NCI-H2196 (cell line): Measurements from ENCODE around the gene LMAN2.
"Not testable (repeated sequence)": the region's sequence is repeated elsewhere in the genome, so short reads cannot be mapped to it uniquely, and the experiment has no call there.

Experiments used
- DNase-seq: peaks from one replicate; lab custom pipeline; 2025; ENCODE audit not compliant: unreplicated experiment; lab: John Stamatoyannopoulos, UW

The LMAN2 gene

DNA sequence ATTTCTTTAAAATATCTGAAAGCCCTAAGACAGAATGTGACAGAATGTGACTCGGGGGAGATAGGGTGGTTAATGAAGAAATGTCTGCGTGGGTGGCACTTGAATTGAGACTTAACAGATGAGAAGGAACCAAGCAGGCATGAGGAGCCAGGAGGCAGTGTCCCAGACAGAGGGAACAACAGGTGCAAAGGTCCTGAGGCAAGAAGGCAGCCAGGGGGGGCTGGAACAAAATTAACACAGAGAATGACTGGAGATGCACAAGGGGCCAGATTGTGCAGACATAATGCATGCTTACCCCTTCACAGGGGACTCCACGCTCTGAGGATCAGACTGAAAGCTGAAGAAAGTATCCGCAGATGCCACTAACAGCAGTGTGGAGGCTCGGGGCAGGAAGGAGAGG, 1.7 kb downstream of the LMAN2 start:
- DNase-seq = no peak

DNA sequence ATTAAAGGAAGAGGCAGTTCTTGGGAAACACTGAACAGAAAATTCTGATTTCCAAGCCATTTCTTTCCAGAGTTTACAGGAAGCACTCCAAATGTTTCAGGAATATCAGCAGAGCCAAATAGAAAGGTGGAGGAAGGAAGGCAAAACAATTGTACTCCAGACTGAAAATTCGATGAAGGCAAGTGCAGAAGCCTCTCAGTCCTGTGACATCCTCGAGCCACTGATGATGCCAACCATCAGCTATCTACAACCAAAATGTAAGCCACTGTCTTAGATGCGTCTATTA, 2.2 kb downstream of the LMAN2 start:
- no peak for DNase-seq

DNA sequence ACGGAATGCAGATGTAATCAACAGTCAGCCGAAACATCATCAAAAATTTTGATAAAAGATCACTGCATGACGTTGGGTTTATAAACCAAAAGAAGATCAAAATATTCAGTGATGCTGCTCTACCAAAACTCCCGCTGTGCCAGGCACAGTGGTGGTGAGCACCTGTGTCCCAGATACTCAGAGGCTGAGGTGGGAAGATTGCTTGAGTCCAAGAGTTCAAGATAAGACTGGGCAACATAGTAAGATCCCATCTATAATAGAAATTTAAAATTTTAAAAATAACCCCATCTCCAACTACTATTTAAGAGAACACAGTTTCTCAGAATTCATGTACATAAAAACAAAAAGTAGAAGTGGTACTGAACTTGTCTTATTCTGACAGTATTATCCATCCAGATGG, 3.8 kb downstream of the LMAN2 start:
- DNase-seq = no peak

DNA sequence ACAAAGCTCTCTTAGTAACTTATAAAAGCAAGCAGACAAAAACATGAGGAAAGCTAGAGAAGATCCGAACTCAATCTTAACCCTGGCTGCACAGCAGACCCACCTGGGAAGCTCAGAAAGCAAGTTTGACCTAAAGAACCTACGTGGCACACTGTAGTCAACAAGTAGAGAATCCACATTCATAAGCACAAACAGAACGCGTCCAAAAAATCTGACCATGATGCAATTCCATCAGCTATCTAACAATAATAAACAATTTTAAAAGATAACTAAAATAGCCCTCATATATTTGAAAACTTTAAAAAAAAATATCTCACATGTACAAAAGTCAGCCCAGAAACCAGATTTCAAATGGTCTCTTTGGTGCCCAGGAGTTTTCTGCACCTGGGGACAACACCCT, 4.6 kb downstream of the LMAN2 start:
- DNase-seq = no peak

DNA sequence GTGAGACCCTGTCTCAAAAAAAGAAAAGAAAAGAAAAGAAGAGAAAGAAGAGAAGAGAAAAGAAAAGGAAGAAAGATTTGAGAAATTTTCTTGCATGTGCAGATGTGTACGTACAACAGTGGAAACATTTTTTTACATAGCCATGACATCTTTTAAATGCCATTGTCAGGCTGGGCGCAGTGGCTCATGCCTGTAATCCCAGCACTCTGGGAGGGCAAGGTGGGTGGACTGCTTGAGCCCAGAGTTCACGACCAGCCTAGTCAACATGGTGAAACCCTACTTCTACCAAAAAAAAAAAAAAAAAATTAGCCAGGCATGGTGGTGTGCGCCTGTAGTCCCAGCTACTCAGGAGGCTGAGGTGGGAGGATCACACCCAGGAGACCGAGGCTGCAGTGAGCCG, 6.6 kb downstream of the LMAN2 start:
- no peak for DNase-seq

DNA sequence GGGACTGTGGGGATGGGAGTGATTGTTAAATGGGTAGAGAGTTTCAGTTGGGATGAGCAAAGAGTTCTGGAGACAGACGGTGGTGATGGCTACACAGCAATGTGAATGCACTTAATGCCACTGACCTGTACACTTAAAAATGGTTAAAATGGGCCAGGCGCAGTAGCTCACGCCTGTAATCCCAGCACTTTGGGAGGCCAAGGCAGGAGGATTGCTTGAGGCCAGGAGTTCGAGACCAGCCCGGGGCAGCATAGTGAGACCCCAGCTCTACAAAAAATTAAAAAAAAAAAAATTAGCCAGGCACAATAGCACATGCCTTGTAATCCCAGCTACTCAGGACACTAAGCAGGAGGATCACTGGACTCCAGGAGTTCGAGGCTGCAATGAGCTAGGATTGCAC, 7.7 kb downstream of the LMAN2 start:
- DNase-seq = no peak

DNA sequence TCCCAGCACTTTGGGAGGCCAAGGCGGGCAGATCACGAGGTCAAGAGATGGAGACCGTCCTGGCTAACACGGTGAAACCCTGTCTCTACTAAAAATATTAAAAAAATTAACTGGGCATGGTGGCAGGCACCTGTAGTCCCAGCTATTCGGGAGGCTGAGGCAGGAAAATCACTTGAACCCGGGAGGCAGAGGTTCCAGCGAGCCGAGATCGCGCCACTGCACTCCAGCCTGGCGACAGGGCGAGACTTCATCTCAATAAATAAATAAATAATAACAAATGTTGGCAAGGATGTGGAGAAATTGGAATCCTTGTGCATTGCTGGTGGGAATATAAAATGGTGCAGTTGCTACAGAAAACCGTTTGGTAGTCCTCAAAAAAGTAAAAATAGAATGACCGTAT, 8.5 kb downstream of the LMAN2 start:
- not testable (repeated sequence) for DNase-seq

DNA sequence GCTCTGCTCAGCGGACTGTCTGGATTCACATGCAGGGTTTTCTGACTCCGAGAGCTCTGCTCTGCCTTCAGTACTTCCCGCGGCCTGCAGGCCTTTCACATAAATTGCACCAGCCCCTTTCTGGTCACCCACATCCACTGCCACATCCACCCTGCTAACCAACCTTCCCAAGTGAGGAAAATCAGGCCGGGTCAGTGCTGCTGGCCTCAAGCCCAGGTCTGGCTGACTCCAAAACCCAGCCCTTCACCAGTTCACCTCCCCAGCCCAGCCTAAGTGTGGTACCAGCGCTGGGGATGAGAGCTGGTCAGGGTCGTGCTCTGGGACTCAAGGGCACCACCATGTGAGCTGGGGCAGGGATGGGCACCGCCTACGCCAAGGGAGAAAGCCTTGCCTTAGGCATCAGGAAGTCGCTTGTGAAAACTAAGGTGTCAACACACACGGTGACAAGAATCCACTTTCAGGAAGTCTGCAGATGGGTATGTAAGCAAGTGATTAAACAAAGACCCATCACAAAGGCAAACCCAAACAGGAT, 12.3 kb downstream of the LMAN2 start:
- DNase-seq = peak; percentile 30

DNA sequence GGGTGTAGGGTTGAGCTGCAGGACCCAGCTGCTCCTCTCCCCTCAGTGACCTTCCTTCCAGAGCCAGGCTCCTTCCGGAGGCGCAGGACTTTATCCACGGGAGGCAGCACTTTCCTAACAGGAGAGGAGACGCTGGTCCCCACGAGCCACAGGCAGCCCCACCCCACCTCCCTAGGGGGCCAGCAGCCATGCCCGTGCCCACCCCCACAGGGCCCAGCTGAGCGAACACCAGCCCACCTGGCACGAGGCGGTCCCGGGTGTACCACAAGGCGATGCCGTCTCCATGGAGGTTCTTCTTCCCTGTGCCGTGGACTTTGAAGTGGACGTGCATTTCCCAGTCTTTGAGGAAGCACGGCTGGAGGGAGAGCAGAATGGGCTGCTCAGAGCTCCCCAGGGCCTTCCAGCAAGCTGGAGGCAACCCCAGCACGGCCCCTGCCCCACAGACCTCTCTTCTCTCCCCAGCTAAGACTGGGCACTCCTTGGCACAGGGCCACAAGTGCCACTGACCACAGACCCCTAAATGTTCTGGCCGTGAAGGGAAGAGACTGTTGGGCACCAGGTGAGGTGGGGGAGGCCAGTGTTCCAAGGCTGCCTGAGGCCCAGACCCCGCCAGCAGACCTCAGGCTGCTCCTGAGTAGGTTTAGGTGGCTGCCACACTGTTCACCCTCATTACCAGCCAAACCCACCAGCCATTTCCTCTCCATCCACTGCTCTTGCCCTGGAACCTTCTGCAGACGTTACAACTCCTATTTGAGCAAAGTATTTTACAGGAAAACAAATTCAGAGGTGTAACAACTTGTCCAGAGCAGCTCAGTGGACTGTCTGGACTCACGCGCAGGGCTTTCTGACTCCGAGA, 13.0 kb downstream of the LMAN2 start:
- no peak for DNase-seq

DNA sequence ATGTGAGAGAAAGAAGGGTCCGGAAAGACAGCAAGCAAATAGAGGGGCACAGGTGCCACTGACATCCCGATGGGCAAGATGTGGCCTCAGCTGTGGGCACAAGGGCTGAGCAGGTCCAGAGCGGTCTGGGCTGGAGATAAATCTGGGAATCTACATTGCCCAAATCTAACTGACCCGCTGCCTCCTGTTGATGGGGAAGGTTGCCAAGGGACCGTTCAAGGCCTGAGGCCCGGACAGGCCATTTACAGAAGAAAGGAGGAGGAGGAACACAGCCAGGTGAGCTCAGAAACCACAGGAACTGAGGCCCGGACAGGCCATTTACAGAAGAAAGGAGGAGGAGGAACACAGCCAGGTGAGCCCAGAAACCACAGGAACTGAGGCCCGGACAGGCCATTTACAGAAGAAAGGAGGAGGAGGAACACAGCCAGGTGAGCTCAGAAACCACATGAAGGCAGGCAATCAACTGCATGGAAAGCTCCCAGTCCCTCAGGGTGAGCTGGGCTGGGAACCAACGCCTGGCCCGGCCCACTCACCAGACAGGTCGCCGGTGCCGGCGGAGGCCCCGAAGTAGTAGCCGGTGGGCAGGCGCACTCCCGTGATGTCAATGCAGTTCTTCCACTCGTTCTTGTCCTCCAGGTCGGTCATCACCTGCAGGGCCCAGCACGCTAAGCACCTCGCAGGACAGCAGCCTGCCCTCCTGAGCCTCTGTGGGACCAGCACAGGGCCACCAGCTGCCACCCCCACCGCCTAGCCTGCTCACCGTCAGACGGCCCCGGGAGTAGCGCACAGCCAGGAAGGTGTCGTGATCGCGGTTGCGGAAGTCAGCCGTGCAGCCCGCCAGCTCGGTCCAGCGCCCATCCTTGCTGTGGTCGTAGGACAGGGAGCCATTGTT, 14.6 kb downstream of the LMAN2 start:
- no peak for DNase-seq

DNA sequence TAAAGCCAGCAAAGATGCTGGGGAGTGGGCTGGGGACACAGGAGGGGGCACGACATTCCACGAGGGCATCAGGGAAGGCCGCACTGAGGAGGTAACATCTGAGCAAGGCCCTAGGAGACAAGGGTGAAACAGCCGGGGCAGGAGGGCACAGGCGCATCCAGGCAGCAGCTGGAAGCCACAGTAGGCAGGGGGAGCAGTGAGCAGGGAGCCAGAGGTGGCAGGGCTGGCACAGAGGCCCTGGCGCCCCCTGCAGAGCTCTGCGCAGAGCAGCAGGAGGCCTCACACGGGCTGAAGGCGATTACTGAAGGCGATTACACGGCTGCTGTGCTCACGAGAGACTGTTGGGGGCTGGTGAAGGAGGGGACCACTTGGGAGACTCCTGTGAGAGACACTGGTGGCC, 15.4 kb downstream of the LMAN2 start:
- DNase-seq = peak; percentile 34

DNA sequence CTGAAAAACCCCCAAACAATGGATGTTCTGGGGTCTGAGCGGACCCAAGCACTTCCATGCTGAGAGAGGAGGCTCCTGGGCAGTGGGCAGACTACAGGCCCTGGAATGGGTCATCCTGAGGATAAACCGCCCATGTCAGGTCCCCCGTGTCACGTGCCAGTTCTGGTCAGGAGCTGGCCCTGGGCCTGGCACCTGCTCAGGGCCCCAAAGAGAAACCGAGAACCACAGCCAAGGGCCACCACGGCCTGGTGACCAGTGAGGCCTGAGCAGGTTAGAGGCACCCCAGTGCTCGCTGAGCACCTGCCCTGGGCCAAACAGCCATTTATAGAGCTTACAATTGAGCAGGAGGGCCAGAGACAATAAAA, 15.8 kb downstream of the LMAN2 start:
- no peak for DNase-seq

DNA sequence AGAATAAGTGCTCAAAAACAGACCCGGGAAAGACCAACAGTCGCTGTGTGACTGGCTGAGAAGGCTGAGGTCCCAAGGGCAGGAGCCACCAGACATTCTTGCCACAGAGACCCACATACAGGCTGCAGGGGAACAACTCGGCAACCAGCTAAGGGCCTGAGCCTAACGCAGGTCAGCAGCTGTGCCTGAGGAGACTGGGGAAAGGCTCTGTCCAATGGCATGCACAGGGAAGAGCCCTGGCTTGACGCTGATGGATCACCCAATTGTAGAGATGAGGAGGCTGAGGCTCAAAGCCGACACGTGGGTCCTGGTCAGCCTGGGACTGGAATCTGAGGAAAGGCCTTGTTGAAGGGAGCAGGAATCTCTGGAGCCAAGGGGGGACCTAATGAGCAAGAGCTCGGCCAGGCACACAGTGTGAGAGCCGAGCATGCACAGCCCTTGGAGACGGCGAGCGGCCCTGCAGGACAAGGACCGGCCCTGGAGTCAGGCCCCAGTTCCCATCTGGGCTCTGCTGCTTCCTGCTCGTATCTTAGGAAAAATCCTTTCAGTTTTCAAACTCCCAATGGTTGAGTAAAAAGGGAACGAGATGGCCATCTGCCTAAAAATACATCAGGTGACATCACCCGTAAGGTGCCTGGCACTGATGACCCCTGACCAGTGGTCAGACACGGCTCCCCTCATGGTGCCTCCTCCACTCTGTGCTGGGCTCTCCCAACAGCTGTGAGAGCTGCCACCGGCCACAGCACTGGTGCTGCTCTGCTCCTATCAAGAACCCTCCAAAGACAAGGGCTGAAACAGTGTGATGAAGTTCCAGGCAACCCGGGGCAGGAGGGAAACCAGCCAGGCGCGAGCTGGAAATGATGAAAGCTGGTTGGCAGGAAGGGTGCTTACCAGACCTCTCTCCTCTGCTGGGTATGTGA, 16.4 kb downstream of the LMAN2 start:
- DNase-seq = no peak

DNA sequence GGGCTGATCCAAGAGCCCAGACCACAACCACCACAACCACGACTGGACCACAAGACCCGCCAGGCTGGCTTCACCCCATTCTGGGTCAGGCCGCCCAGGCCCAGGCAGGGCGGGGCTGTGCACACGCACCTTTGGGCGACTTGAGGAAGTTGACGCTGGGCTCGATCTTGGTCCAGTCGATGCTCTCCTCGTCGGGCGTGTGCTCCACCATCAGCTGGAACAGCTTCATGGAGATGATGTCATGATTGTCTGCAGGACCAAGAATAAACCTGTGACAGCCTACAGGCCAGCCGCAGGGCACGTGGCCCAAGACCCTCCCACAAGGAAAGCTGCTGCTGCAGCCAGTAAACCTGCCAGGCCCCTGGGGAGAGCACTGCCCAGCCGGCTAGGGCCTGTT, 17.3 kb downstream of the LMAN2 start:
- no peak for DNase-seq

DNA sequence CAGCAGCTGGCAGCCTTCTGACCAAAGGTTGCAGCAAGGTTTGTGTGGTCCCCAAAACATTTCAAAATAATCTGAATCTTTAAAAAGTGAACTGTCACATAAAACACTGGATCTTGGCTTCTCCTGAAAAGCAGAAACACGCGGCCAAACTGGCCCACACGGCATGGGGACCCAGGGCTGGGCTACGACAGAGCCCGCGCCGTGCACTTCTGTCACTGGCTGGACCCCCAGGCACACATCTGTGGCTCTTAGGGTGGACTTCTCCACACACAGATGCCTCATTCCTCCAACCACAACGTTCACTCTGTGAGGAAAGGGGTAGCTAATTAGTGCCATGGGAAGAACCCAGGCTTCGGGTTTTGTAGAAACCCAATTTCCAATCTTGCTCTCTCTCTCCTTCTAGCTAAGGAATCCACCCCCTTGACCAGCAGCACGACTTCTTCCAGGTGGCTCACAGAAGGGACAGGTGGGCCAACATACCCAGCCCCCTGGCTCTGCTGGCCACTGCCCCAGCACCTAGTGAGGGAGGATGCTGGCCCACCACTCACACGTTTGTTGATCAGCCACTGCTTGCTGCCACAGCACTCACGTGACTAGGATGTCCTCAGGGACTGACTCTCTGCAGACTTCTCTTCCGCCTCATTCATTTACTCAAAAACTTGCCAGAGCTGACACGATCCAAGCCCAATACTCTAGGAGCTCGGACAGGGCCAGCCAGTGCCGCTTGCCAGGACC, 17.9 kb downstream of the LMAN2 start:
- DNase-seq = no peak

DNA sequence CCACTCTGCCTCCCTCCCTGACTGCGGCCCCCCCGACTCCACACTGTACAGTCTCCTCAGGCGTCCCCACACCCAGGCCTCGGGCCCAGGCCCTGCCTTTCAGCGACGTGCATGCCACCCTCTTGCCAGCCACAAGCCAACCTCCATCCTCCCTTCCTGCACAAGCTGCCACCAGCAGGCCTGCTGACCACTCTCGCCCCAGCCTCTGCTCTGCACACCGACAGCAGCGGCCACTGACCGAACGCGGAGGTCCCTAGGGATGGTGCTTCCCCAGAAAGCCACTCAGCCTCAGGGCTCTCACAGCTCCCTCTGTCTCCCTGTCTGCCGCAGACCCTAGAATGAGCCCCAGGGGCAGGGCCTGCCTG, 18.6 kb downstream of the LMAN2 start:
- no peak for DNase-seq

DNA sequence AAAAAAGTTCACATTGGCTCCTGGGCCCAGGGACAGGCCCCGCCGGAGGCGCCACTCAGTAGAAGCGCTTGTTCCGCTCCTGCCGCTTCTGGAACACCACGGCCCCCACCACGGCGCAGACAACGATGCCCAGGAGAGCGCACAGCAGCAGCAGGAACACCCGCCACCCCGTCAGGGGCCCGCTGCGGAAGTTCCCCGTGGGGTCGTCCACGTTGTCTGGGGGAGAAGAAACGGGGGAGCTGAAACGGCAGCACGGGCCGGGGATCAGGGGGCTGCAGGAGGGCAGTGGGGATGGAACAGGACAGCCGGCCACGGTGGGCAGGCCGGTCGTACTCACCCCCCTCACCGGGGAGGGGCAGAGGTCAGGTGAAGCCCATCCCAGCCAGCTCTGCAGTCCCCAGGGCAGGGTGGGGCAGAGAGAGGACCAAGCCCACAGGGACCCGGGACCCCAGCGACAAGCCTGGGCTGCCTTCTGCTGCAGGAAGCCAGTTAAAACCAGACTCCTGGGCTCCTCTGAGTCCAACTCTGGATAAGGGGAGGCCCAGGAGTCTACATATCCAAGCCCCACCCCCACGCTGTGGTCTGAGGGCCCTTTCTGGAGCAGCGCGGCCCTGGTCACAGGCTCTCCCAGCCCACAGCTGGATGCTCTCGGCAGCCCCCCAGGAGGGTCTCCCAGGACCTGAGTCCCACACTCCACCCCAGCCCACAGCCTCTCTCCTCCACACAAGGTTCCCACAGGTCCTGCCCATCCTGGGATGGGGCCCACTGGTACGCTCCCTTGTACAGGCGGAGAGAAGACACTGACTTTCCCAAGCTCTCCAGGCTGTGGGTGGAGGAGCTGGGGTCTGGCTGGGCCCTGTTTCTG, 19.2 kb downstream of the LMAN2 start:
- no peak for DNase-seq

DNA sequence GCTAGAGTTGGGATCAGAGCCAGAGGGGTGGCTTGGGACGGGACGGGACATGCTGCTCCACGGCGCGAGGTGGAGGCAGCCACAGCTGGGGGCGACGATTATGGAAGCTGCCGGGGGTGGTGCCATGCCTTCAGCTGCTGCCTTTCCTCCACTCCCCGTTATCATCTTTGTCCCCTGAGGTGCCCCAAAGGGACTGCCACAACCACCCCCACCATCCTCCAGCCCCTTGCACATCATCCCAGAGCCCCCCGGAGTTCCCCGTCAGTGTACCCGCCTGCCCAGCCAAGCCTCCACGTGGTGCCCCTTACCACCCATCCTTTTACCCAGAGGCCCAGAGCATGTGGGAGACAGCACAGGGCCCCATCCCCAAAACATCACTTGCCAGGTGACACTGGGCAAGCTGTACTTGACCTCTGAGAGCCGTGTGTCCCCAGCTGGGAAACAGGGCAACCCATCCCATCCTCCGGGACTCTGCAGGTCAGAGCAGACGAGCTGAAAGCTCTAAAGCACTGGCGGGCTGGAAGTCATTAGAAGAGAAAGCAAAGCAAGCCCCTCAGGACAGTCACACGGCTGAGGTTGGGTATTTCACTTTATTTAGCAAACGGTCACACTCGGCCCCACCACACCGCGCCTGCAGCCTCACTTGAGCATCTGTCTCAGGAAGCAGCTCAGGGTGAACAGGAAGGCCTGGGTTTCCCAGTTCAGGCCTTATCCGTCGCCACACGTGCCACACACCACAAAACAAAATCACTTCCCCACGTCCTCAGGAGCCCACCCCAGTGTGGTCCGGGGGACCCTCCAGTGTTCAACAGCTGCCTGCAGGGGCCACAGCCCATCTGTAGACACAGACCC, 20.3 kb downstream of the LMAN2 start:
- no peak for DNase-seq

DNA sequence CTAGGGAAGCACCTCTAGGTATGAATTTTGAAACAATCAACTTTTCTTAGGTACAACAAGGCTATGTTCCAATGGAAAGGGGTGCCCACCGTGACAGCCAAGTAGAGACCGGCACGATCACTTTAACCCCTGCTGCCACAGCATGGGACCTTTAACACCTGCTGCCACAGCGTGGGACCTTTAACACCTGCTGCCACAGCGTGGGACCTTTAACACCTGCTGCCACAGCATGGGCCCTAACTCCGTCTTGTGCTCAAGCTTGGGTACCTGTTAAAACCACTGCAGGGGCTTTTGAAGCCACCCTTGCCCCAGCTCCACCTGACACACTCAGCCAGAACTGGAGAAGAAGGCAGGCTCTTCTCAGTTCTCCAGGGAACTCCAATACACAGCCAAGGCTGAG, 21.6 kb downstream of the LMAN2 start:
- no peak for DNase-seq
